Spleen (tissue), 11 donors: ENCODE measurements around the gene HACD2. TPM values are rescaled to one million over a fixed set of nuclear protein-coding genes. Genes with fewer than 3 reads are reported as not detected.

ENCODE experiments used
- DNase-seq: peaks from one replicate; pipeline ENCODE4 v3.0.0-alpha.2; 2020
- H3K27ac ChIP-seq, 8 donors: fragments of 200-600 bp; sonication (generic) in 7 of 8; 1 replicate in 4 of 8; 2 replicates in 4 of 8; pipeline versions ENCODE4 v1.5.0 to v1.8.0; 2016 to 2021; ENCODE audit warnings: inconsistent platforms in 4 of 8, mild to moderate bottlenecking in 4 of 8, moderate library complexity in 1 of 8
- H3K27me3 ChIP-seq, 7 donors: fragments of 200-600 bp; sonication (generic) in 6 of 7; replicated peaks in 1 of 7; 1 replicate in 4 of 7; 2 replicates in 3 of 7; pipeline versions ENCODE4 v1.5.0 to v1.8.0; 2016 to 2021; ENCODE audit warnings: inconsistent platforms in 3 of 7, mild to moderate bottlenecking in 1 of 7
- H3K36me3 ChIP-seq, 6 donors: fragments of 200-600 bp; sonication (generic) in 5 of 6; 1 replicate in 4 of 6; 2 replicates in 2 of 6; pipeline versions ENCODE4 v1.5.0 to v1.8.0; 2016 to 2021; ENCODE audit warnings: inconsistent platforms in 2 of 6
- H3K4me1 ChIP-seq, 6 donors: fragments of 200-600 bp; sonication (generic) in 5 of 6; 1 replicate in 3 of 6; 2 replicates in 3 of 6; pipeline versions ENCODE4 v1.5.0 to v1.8.0; 2016 to 2021; ENCODE audit warnings: inconsistent platforms in 3 of 6
- H3K4me3 ChIP-seq, 8 donors: fragments of 200-600 bp; sonication (generic) in 7 of 8; 1 replicate in 4 of 8; 2 replicates in 4 of 8; pipeline versions ENCODE4 v1.5.0 to v1.8.0; 2016 to 2021; ENCODE audit warnings: inconsistent platforms in 4 of 8, mild to moderate bottlenecking in 4 of 8, moderate library complexity in 2 of 8
- H3K9me3 ChIP-seq, 8 donors: fragments of 200-600 bp; sonication (generic) in 7 of 8; 1 replicate in 4 of 8; 2 replicates in 4 of 8; pipeline versions ENCODE4 v1.5.0 to v1.8.0; 2016 to 2021; ENCODE audit warnings: inconsistent platforms in 4 of 8
- POLR2A ChIP-seq, 3 donors: fragments of 450-650 bp; IDR thresholded peaks; one replicate each; pipeline ENCODE4 v1.5.1; 2017; ENCODE audit warnings: antibody characterized with exemption in 3 of 3, mild to moderate bottlenecking in 1 of 3
- POLR2AphosphoS5 ChIP-seq, 3 donors: sonication (generic); formaldehyde crosslinking; IDR thresholded peaks; one replicate each; pipeline ENCODE4 v1.5.1; 2017; ENCODE audit warnings: antibody characterized with exemption in 3 of 3
- WGBS, 5 donors: extraction: QIAGEN DNeasy Blood & Tissue Kit in 3 of 5; methylation state at CpG; one replicate each; pipeline versions ENCODE4 v1.1.5 to v1.1.7; 2013 to 2018; 5-methylcytosine and 5-hydroxymethylcytosine counted together
- intact Hi-C: fragments of 100-400 bp; cut with DNase I; formaldehyde crosslinking; loops from one replicate; pipeline ENCODE4 v1.15.0; 2023; ENCODE audit warnings: low total_unique reads
- polyA plus RNA-seq, 3 donors: library from polyadenylated mRNA; stranded (reverse); fragments of 200-250 nt; gene quantifications; one replicate each; pipeline ENCODE4 v1.2.1, GENCODE V29; 2013
- total RNA-seq, 7 donors: library from RNA; depleted of rRNA in 3 of 7; stranded (reverse); fragments of >200 nt in 3 of 7; fragmentation: NEBNext Ultra II Directional in 4 of 7; extraction: Animal tissue kit (Norgen Biotek cat#: 25700) in 4 of 7; gene quantifications; one replicate each; pipeline versions ENCODE4 v1.1.0 to v1.2.1, GENCODE V29; 2016 to 2021
- TF ChIP-seq, protein P1 (sequence below), 11 experiments: fragments of 200-600 bp in 7 of 11; fragments of 450-650 bp in 4 of 11; sonication (generic) in 4 of 11; IDR thresholded peaks in 8 of 11; conservative IDR thresholded peaks in 3 of 11; 1 replicate in 7 of 11; 2 replicates in 4 of 11; pipeline versions ENCODE4 v1.4.0 to v1.8.0; 2016 to 2021; ENCODE audit warnings: antibody characterized with exemption in 11 of 11, inconsistent platforms in 4 of 11, mild to moderate bottlenecking in 1 of 11
- donor health status: healthy with polysubstance abuse.
- donor health status: DM: no; HTN: no; CAD: no; lungs with moderate emphysema.
- donor health status: DM: no; HTN: no; CAD: no.
- donor health status: Bipolar disorder and iron deficiency.
- donor health status: healthy.
- donor health status: DM: no; HTN: no; CAD: no.
- donor health status: DM: yes; HTN: yes; CAD: no.

The HACD2 gene
- total and polyA plus RNA-seq, 10 donors, result 6.0 to 26.6 (median 18.9) TPM

DNA sequence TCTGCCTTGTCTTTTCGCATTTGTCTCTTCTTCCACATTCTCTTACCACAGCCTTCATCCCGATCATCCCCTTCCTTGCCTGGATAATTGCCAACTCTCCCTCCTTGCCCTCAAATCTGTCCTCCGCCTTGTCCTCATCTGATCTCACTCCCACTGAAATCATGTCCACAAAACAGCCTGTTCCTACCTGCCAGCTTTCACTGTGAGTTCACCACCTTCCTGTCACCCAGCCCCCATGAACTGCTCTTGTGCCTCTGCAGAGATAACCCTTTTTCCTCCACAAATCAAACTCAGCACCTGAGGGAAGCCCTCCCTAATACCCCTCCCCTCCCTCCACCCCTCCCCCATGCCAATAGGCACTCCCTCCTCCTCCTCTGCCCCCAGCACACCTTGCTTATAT is 131.2 kb downstream of the HACD2 start:
- H3K4me3 ChIP-seq, result no peak overlapping the region
- no peaks in the 10 kb centered on the region for H3K36me3 ChIP-seq
- 62 to 72% (median 67%) methylated on average over 3 of the region's 3 CpGs for WGBS, 5 donors
- TF ChIP-seq POLR2AphosphoS5 (IDR thresholded peaks at IDR 0.05) (no peak), POLR2A (IDR thresholded peaks at IDR 0.05) (no peak)
- TF ChIP-seq, protein P1, sequence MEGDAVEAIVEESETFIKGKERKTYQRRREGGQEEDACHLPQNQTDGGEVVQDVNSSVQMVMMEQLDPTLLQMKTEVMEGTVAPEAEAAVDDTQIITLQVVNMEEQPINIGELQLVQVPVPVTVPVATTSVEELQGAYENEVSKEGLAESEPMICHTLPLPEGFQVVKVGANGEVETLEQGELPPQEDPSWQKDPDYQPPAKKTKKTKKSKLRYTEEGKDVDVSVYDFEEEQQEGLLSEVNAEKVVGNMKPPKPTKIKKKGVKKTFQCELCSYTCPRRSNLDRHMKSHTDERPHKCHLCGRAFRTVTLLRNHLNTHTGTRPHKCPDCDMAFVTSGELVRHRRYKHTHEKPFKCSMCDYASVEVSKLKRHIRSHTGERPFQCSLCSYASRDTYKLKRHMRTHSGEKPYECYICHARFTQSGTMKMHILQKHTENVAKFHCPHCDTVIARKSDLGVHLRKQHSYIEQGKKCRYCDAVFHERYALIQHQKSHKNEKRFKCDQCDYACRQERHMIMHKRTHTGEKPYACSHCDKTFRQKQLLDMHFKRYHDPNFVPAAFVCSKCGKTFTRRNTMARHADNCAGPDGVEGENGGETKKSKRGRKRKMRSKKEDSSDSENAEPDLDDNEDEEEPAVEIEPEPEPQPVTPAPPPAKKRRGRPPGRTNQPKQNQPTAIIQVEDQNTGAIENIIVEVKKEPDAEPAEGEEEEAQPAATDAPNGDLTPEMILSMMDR (IDR thresholded peaks at IDR 0.05 in 8 of 11, conservative IDR thresholded peaks at IDR 0.05 in 3 of 11), result no peak
- H3K27me3 ChIP-seq, result peaks cover 0 to 79% (median 23%) of the 10 kb centered on the region in 7 donors
- intact Hi-C loops, result no loop called here
- H3K4me1 ChIP-seq, result peaks cover 0 to 22% (median 16%) of the 10 kb centered on the region in 6 donors
- no peaks in the 10 kb centered on the region for H3K9me3 ChIP-seq
- no peak overlapping the region for H3K27ac ChIP-seq
- DNase-seq, result peak; percentile 16

DNA sequence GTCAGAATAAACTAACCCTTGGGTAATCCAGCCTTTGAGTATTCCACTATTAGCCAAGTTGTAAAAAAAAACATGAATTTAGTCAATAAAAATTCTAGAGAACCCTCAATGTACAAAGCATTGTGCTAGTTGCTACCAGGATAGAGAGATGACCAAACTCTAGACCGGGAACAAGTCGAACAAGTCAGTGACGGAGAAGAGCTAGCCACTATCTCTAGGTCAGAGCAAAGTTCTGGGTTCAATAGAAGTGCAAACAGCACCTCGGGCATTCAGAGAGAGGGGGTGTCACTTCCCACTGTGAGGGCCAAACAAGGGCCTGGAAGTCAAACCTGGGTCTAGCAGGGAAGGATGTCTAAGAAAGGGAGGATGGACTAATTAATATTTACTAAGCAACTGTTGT is 133.7 kb downstream of the HACD2 start:
- Histone ChIP-seq H3K36me3 (no peaks in the 10 kb centered on the region), H3K9me3 (no peaks in the 10 kb centered on the region), H3K4me1 (peaks cover 0 to 28% (median 22%) of the 10 kb centered on the region in 6 donors), H3K4me3 (no peak overlapping the region), H3K27ac (no peak overlapping the region), H3K27me3 (peaks cover 0 to 83% (median 43%) of the 10 kb centered on the region in 7 donors)
- intact Hi-C loops, result no loop called here
- 75 to 89% (median 83%) methylated on average over 4 of the region's 4 CpGs for WGBS, 5 donors
- peak; percentile 11 for DNase-seq
- TF ChIP-seq POLR2AphosphoS5 (IDR thresholded peaks at IDR 0.05), result no peak
- no peak for TF ChIP-seq POLR2A (IDR thresholded peaks at IDR 0.05)

DNA sequence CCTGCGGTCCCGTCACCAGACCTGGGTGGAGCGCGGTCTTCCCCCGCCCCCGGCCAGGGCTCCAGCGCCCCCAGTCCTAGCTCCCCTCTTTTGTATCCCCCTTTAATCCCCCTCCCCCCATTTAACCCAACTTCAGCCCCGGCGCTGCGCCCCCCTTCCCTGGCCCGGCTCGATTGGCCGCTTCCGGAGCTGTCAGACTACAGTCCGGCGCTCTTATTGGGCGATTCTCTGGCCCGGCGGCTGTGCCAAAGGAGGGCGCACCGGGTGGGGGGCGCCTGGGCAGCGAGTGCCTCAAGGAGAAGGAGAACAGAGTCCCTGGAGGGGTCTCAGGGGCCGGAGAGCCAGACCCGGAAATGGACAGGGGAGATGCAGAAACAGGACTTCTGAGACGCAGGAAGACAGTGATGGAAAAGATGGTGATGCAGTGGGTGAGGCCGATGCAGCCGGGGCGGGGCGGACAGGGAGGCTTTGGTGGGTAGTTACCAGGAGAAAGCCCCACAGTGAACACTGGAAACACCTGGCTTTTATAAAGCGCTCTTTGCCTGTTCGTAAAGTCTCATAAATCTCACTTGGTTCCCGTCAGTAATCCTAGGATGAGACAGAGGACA is 134.8 kb downstream of the HACD2 start:
- H3K36me3 ChIP-seq, result no peaks in the 10 kb centered on the region
- TF ChIP-seq POLR2A (IDR thresholded peaks at IDR 0.05) (no peak), POLR2AphosphoS5 (IDR thresholded peaks at IDR 0.05) (no peak)
- TF ChIP-seq, protein P1 (IDR thresholded peaks at IDR 0.05 in 8 of 11, conservative IDR thresholded peaks at IDR 0.05 in 3 of 11), result no peak
- WGBS, 5 donors, result 15 to 21% (median 16%) methylated on average over 25 to 33 of the region's 33 CpGs
- H3K27ac ChIP-seq, result peak overlapping the region in 6 of 8 donors; percentile 75 to 81 (median 79)
- peak overlapping the region in 7 of 8 donors; percentile 33 to 73 (median 59) for H3K4me3 ChIP-seq
- DNase-seq, result no peak
- intact Hi-C loops, result no loop called here
- H3K4me1 ChIP-seq, result peaks cover 0 to 28% (median 22%) of the 10 kb centered on the region in 6 donors
- no peaks in the 10 kb centered on the region for H3K9me3 ChIP-seq
- peaks cover 0 to 91% (median 43%) of the 10 kb centered on the region in 7 donors for H3K27me3 ChIP-seq

DNA sequence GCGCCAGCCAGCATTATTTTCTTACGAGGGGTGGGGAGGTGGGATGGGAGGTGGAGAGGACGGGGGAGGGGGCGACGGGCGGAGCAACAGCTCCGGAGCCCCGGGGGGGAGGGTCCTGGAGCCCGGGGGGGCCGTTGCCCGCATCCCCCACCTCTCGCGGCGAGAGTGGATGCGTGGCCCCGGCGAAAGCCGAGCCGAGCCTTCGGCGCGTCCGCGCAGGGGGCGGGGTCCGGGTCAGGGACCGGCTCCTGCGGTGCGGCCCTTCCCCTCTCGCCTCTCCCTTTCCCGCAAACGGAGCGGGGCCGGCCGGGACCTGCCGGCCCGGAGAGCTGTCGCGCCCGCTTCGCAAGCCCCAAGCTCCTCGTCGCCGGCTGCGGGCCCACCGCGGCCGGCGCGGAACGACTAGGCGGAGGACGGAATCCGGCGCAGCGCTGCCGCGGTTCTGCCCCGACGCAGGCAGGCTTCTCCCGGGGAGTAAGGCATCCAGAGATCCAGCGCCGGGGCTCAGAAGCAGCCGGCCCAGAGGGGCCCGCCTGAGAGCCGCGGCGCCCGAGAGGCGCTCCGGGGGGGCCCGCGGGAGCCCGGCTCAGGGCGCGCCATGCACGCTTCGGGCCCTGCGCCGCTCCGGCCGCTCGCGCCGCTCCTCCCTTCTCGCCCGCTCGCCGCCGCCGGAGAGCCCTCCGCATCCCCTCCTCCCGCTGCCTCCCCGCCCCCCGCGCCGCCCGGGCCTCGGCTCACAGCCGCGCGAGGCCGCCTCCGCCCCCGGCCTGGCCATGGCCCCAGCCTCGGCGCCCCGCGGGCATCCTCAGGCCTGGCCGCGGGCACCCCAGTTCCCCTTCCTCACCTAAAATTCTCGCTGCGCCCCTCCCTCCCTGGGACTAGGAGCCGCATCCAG is 135.5 kb downstream of the HACD2 start:
- no peak for TF ChIP-seq POLR2A (IDR thresholded peaks at IDR 0.05)
- TF ChIP-seq, protein P1 (IDR thresholded peaks at IDR 0.05 in 8 of 11, conservative IDR thresholded peaks at IDR 0.05 in 3 of 11), result peak in 1 of 11 experiments; percentile 8
- peak; percentile 74 for DNase-seq
- Histone ChIP-seq H3K27ac (peak overlapping the region in 7 of 8 donors; percentile 75 to 81 (median 80)), H3K4me1 (peaks cover 0 to 28% (median 22%) of the 10 kb centered on the region in 6 donors), H3K36me3 (no peaks in the 10 kb centered on the region), H3K4me3 (peak overlapping the region; percentile 45 to 73 (median 59)), H3K9me3 (no peaks in the 10 kb centered on the region), H3K27me3 (peaks cover 0 to 94% (median 43%) of the 10 kb centered on the region in 7 donors)
- intact Hi-C loops, result no loop called here
- 0 to 2% (median 1%) methylated on average over 27 to 114 of the region's 114 CpGs for WGBS, 5 donors
